Measurements from ENCODE around the gene ZNF585A.

- no peak for TF ChIP-seq POLR2A (IDR thresholded peaks at IDR 0.05)
- no peak for TF ChIP-seq CTCF (IDR thresholded peaks at IDR 0.05)
Measured at GRCh38 chr19:37221136-37221535, 48.6 kb upstream of the ZNF585A start.
